Small intestine (tissue), 7 donors: ENCODE data around the gene EIF4B. TPM values are rescaled to one million over a fixed set of nuclear protein-coding genes. Genes with fewer than 3 reads are reported as not detected.

Experiments
- DNase-seq, 2 donors: peaks; one replicate each; pipeline versions ENCODE4 v3.0.0 to v3.0.0-alpha.2; 2013
- FAIRE-seq: peaks from 2 replicates; lab custom pipeline; 2012; peaks lifted over from hg19 to GRCh38; lab: Jason Lieb, UNC
- H3K27ac ChIP-seq, 3 donors: one replicate each; pipeline ENCODE4 v1.5.1; 2013; ENCODE audit warnings: low read length in 2 of 3, mild to moderate bottlenecking in 2 of 3, control low read depth in 1 of 3, inconsistent platforms in 1 of 3, low read depth in 1 of 3, moderate library complexity in 1 of 3
- H3K27me3 ChIP-seq, 3 donors: one replicate each; pipeline ENCODE4 v1.6.1; 2013; ENCODE audit warnings: low read length in 3 of 3, inconsistent platforms in 1 of 3; ENCODE audit not compliant: control insufficient read depth in 3 of 3, insufficient read depth in 3 of 3
- H3K36me3 ChIP-seq, 3 donors: one replicate each; pipeline ENCODE4 v1.6.1; 2013; ENCODE audit warnings: low read length in 3 of 3, inconsistent platforms in 1 of 3, low read depth in 1 of 3, mild to moderate bottlenecking in 1 of 3, moderate library complexity in 1 of 3; ENCODE audit not compliant: control insufficient read depth in 3 of 3, insufficient read depth in 2 of 3
- H3K4me1 ChIP-seq, 3 donors: one replicate each; pipeline ENCODE4 v1.6.1; 2013; ENCODE audit warnings: low read length in 2 of 3, inconsistent platforms in 1 of 3, low read depth in 1 of 3, mild to moderate bottlenecking in 1 of 3, moderate library complexity in 1 of 3; ENCODE audit not compliant: control insufficient read depth in 3 of 3, insufficient read depth in 2 of 3
- H3K4me3 ChIP-seq, 3 donors: one replicate each; pipeline ENCODE4 v1.5.1; 2013; ENCODE audit warnings: low read length in 3 of 3, control low read depth in 1 of 3, inconsistent platforms in 1 of 3, low read depth in 1 of 3, mild to moderate bottlenecking in 1 of 3, moderate library complexity in 1 of 3
- H3K9me3 ChIP-seq, 2 donors: one replicate each; pipeline ENCODE4 v1.6.1; 2013; ENCODE audit warnings: low read depth in 1 of 2, low read length in 1 of 2; ENCODE audit not compliant: control insufficient read depth in 2 of 2, insufficient read depth in 1 of 2
- WGBS, 3 donors: extraction: QIAGEN DNeasy Blood & Tissue Kit; methylation state at CpG; one replicate each; pipeline ENCODE4 v1.1.7; 2013; 5-methylcytosine and 5-hydroxymethylcytosine counted together
- polyA plus RNA-seq, 4 donors: library from polyadenylated mRNA; stranded (reverse) in 3 of 4; unstranded in 1 of 4; fragments of 200-250 nt in 3 of 4; fragments of 120-200 nt in 1 of 4; gene quantifications; one replicate each; pipeline versions ENCODE4 v1.2.1 to v1.2.3, GENCODE V29; 2013
- donor health status: healthy with polysubstance abuse.
- donor health status: control.
- donor health status: control.
- donor health status: Bipolar disorder and iron deficiency.
- donor health status: healthy.

Gene EIF4B
- polyA plus RNA-seq, 4 donors = 160 to 422 (median 206) TPM

- Histone ChIP-seq H3K27ac (peak overlapping the region; percentile 76 to 96 (median 79)), H3K9me3 (no peaks in the 10 kb centered on the region), H3K36me3 (no peaks in the 10 kb centered on the region), H3K4me1 (peaks cover 0 to 47% (median 7%) of the 10 kb centered on the region in 3 donors), H3K4me3 (no peak overlapping the region), H3K27me3 (no peaks in the 10 kb centered on the region)
- DNase-seq (peak; percentile 85 to 92), FAIRE-seq (no peak)
- 24 to 61% (median 43%) methylated on average over 8 of the region's 8 CpGs for WGBS, 3 donors
Observed at GRCh38 chr12:52971679-52972329, 34.5 kb upstream of the EIF4B start.

- FAIRE-seq (no peak), DNase-seq (peak in 1 of 2 donors; percentile 37)
- Histone ChIP-seq H3K27me3 (no peaks in the 10 kb centered on the region), H3K4me1 (peaks cover 0 to 42% (median 7%) of the 10 kb centered on the region in 3 donors), H3K27ac (peak overlapping the region in 1 of 3 donors; percentile 10), H3K36me3 (no peaks in the 10 kb centered on the region), H3K4me3 (no peak overlapping the region), H3K9me3 (no peaks in the 10 kb centered on the region)
- 65 to 80% (median 68%) methylated on average over 3 of the region's 3 CpGs for WGBS, 3 donors
Observed at GRCh38 chr12:52975204-52975603, 31.1 kb upstream of the EIF4B start.

GRCh38 chr12:52975820-52976573 lies 30.3 kb upstream of the EIF4B start:
- DNase-seq = peak; percentile 53 to 82
- H3K4me3 ChIP-seq = no peak overlapping the region
- WGBS, 3 donors = 26 to 54% (median 41%) methylated on average over 11 of the region's 11 CpGs
- H3K9me3 ChIP-seq = no peaks in the 10 kb centered on the region
- no peak for FAIRE-seq
- no peaks in the 10 kb centered on the region for H3K36me3 ChIP-seq
- H3K4me1 ChIP-seq = peaks cover 0 to 38% (median 2%) of the 10 kb centered on the region in 3 donors
- H3K27me3 ChIP-seq = no peaks in the 10 kb centered on the region
- peak overlapping the region in 1 of 3 donors; percentile 25 for H3K27ac ChIP-seq

GRCh38 chr12:52976574-52977071 lies 29.6 kb upstream of the EIF4B start:
- Histone ChIP-seq H3K4me1 (peaks cover 0 to 35% (median 2%) of the 10 kb centered on the region in 3 donors), H3K4me3 (no peak overlapping the region), H3K9me3 (no peaks in the 10 kb centered on the region), H3K36me3 (no peaks in the 10 kb centered on the region), H3K27me3 (no peaks in the 10 kb centered on the region), H3K27ac (peak overlapping the region in 1 of 3 donors; percentile 25)
- FAIRE-seq (no peak), DNase-seq (no peak)
- WGBS, 3 donors = 40 to 81% (median 68%) methylated on average over 3 of the region's 3 CpGs

- Histone ChIP-seq H3K27ac (no peak overlapping the region), H3K27me3 (no peaks in the 10 kb centered on the region), H3K36me3 (no peaks in the 10 kb centered on the region), H3K9me3 (no peaks in the 10 kb centered on the region), H3K4me3 (no peak overlapping the region), H3K4me1 (peaks cover 0 to 30% (median 2%) of the 10 kb centered on the region in 3 donors)
- DNase-seq = no peak
- FAIRE-seq = no peak
- WGBS, 3 donors = 58 to 91% (median 70%) methylated on average over 4 of the region's 4 CpGs
Observed at GRCh38 chr12:52977170-52977569, 29.1 kb upstream of the EIF4B start.

- DNase-seq = no peak
- Histone ChIP-seq H3K27ac (no peak overlapping the region), H3K9me3 (no peaks in the 10 kb centered on the region), H3K4me3 (no peak overlapping the region), H3K27me3 (no peaks in the 10 kb centered on the region), H3K4me1 (peaks cover 0 to 23% (median 0%) of the 10 kb centered on the region in 3 donors), H3K36me3 (no peaks in the 10 kb centered on the region)
- no peak for FAIRE-seq
- 35 to 55% (median 41%) methylated on average over 4 of the region's 4 CpGs for WGBS, 3 donors
Observed at GRCh38 chr12:52980096-52980649, 26.1 kb upstream of the EIF4B start.

GRCh38 chr12:52980650-52981423 lies 25.4 kb upstream of the EIF4B start:
- WGBS, 3 donors = 23 to 30% (median 26%) methylated on average over 13 of the region's 13 CpGs

GRCh38 chr12:52984136-52984535 lies 22.1 kb upstream of the EIF4B start:
- 75 to 84% (median 76%) methylated on average over 1 of the region's 1 CpG for WGBS, 3 donors
- no peak overlapping the region for H3K27ac ChIP-seq
- FAIRE-seq (no peak), DNase-seq (peak in 1 of 2 donors; percentile 25)
- H3K9me3 ChIP-seq = no peaks in the 10 kb centered on the region
- no peak overlapping the region for H3K4me3 ChIP-seq
- H3K36me3 ChIP-seq = no peaks in the 10 kb centered on the region
- peaks cover 0 to 10% (median 0%) of the 10 kb centered on the region in 3 donors for H3K4me1 ChIP-seq
- H3K27me3 ChIP-seq = no peaks in the 10 kb centered on the region

More at GRCh38 chr12:52980650-52981423, 25.4 kb upstream of the EIF4B start:
- no peak for FAIRE-seq
- no peaks in the 10 kb centered on the region for H3K36me3 ChIP-seq
- peak; percentile 95 to 97 for DNase-seq
- H3K27ac ChIP-seq = no peak overlapping the region
- H3K4me3 ChIP-seq = no peak overlapping the region
- H3K9me3 ChIP-seq = no peaks in the 10 kb centered on the region
- peaks cover 0 to 16% (median 0%) of the 10 kb centered on the region in 3 donors for H3K4me1 ChIP-seq
- H3K27me3 ChIP-seq = no peaks in the 10 kb centered on the region
